ENCODE measurements around the gene CCDC61. TPM values are rescaled to one million over a fixed set of nuclear protein-coding genes. Genes with fewer than 3 reads are reported as not detected.

Gene CCDC61
- total and polyA plus RNA-seq, 2 of the 8 experiments (the other 6 are each of a cell fraction or from before 2014, with no cell fraction given) = 7.8 to 17.4 TPM

DNA sequence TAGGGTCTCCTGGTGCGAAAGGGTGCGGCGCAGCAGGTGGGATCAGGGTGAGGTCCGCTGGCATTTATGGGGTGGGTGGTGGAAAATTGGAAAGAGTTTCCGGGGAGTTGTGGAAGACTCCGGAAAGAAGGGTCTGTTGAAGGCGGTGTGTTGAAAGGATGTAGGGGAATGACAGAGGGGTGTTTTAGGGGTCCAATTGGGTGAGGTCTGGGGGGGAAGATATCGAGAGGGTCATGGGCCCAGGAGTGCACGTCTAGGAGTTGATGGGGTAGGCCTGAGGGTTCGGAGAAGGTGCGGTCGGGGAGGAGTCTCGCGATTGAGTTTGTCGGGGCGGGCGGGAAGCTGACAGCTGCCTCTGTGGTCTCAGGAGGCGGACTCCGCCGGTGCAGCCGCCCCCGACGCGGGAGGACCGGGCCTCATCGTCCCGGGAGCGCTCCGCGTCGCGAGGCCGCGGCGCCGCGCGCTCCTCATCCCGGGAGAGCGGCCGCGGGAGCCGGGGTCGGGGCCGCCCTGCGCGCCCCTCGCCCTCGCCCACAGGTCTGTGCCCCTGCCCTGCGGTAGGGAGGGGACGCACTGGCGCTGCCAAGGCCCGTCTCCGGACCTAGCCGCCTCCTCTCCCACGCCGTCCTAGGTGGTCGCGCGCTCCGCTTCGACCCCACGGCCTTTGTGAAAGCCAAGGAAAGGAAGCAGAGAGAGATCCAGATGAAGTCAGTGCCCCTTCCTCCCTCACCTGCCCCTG, 20.6 kb downstream of the CCDC61 start:
- DNase-seq (ENCODE audit: low read depth in 1 of 2, low spot score in 2 of 2) (peak in 1 of 2 experiments; percentile 64), FAIRE-seq (no peak)
- POLR2A ChIA-PET (ENCODE audit: partially characterized antibody) = interaction anchor here (1.0 to 1.5 kb wide), 4 partner anchors 10 to 113 kb away, joined by 3 to 4 read pairs (median 4); partner anchors contain the start of gene CCDC61
- 0 out of 4 replicates have a peak, but pooled peaks of 1 of the 2 experiments have one; percentile 3 for TF ChIP-seq HDAC2 (IDR thresholded peaks at IDR 0.05; ENCODE audit: borderline replicate concordance in 1 of 2, low read depth in 2 of 2, low read length in 2 of 2)
- peak; percentile 59 for TF ChIP-seq EZH2 (IDR thresholded peaks at IDR 0.05; ENCODE audit: low read depth, low read length, severe bottlenecking)
- TF ChIP-seq RFX5 (IDR thresholded peaks at IDR 0.05; ENCODE audit: borderline replicate concordance, low read depth, low read length) = no peak
- no peak for TF ChIP-seq GTF2F1 (IDR thresholded peaks at IDR 0.05; ENCODE audit: borderline replicate concordance, low read depth, low read length)
- TF ChIP-seq CTBP2 (IDR thresholded peaks at IDR 0.05; ENCODE audit: borderline replicate concordance, insufficient read depth, insufficient read length, low read length) = no peak

More for the DNA sequence above, 20.6 kb downstream of the CCDC61 start:
- H3K18ac ChIP-seq (ENCODE audit: extremely low read depth, low read length) = no peak overlapping the region; the same call in 1 of the 2 replicates
- no peak overlapping the region for H2BK12ac ChIP-seq (ENCODE audit: low read depth, low read length)
- no peak overlapping the region for H2AFZ ChIP-seq (ENCODE audit: low read length)
- no peaks in the 10 kb centered on the region for H3K9me3 ChIP-seq (ENCODE audit: insufficient read depth in 2 of 2, low read depth in 1 of 2, low read length in 1 of 2)
- no peak overlapping the region for H4K8ac ChIP-seq (ENCODE audit: extremely low read depth, insufficient read depth, low read length)
- peaks cover 2 to 11% of the 10 kb centered on the region in 2 experiments for H4K20me1 ChIP-seq (replicated peaks in 1 of 2; ENCODE audit: control insufficient read depth in 1 of 2, insufficient read depth in 2 of 2, low read length in 2 of 2)
- no peak overlapping the region for H4K5ac ChIP-seq (ENCODE audit: insufficient read length, low read depth, low read length)
- no peaks in the 10 kb centered on the region; a peak in 2 of 8 replicates for H3K36me3 ChIP-seq (ENCODE audit: control insufficient read depth in 2 of 4, insufficient read depth in 4 of 4, low read length in 3 of 4)
- H3K56ac ChIP-seq (replicated peaks; ENCODE audit: insufficient read length, low read depth, low read length) = no peak overlapping the region
- no peaks in the 10 kb centered on the region for H3K79me2 ChIP-seq (ENCODE audit: control insufficient read depth in 1 of 2, insufficient read depth in 2 of 2, low read length in 2 of 2)
- no peak overlapping the region; a peak in 2 of 7 replicates for H3K9ac ChIP-seq (replicated peaks in 1 of 4; ENCODE audit: extremely low read depth in 1 of 4, low read depth in 3 of 4, low read length in 3 of 4)
- H3K23ac ChIP-seq (ENCODE audit: insufficient read length) = no peak overlapping the region
- H3K4me3 ChIP-seq (ENCODE audit: extremely low read depth in 1 of 4, insufficient read depth in 2 of 4, low read depth in 3 of 4, low read length in 4 of 4) = peak overlapping the region; percentile 30 to 55 (median 45); a peak in 7 of 8 replicates
- H2BK20ac ChIP-seq (ENCODE audit: low read length) = no peak overlapping the region
- H2BK5ac ChIP-seq (ENCODE audit: low read depth, low read length) = no peak overlapping the region
- H4K91ac ChIP-seq (replicated peaks; ENCODE audit: insufficient read length, low read length) = no peak overlapping the region
- H3K4me2 ChIP-seq (ENCODE audit: insufficient read depth in 1 of 2, low read depth in 2 of 2, low read length in 2 of 2) = peak overlapping the region; percentile 85 to 99
- no peaks in the 10 kb centered on the region for H3K79me1 ChIP-seq (ENCODE audit: low read depth, low read length)
- H3K27ac ChIP-seq (ENCODE audit: low read depth, low read length) = no peak overlapping the region
- no peak overlapping the region for H3K4ac ChIP-seq (replicated peaks; ENCODE audit: insufficient read length, low read depth, low read length)
- CTCF ChIA-PET (ENCODE audit: partially characterized antibody) = interaction anchor here (1.0 to 4.3 kb wide), 5 partner anchors 11 to 61 kb away, joined by 4 to 44 read pairs (median 6); no protein-coding TSS in a partner anchor
- peaks cover 5 to 20% (median 19%) of the 10 kb centered on the region in 4 experiments for H3K27me3 ChIP-seq (replicated peaks in 1 of 4; ENCODE audit: control insufficient read depth in 3 of 4, extremely low read depth in 1 of 4, insufficient read depth in 3 of 4, low read length in 3 of 4)
- H3K4me1 ChIP-seq (replicated peaks in 1 of 4; ENCODE audit: control insufficient read depth in 3 of 4, insufficient read depth in 4 of 4, low read length in 3 of 4) = peaks cover 0 to 10% (median 8%) of the 10 kb centered on the region in 4 experiments; a peak in 6 of 7 replicates
- WGBS, 2 experiments (ENCODE audit: extremely low coverage in 1 of 2, insufficient coverage in 1 of 2, insufficient read length in 1 of 2, insufficient replicate concordance in 2 of 2, low coverage in 1 of 2, low lambda C conversion rate in 2 of 2, missing lambda C conversion rate in 1 of 2) = 6% methylated on average over 54 of the region's 63 CpGs; no CpG with 5 or more reads in 1 of the 2 experiments
- H2BK120ac ChIP-seq (replicated peaks; ENCODE audit: low read depth, low read length) = no peak overlapping the region
- 0 out of 2 replicates have a peak overlapping the region, but pooled peaks have one; percentile 81 for H2BK15ac ChIP-seq (ENCODE audit: low read length)
- no peak overlapping the region for H3K14ac ChIP-seq (ENCODE audit: insufficient read length)
- H3K23me2 ChIP-seq (ENCODE audit: low read depth, low read length) = peaks cover 19% of the 10 kb centered on the region; the same call in 1 of the 2 replicates
- H2AK5ac ChIP-seq (ENCODE audit: low read depth, low read length) = no peak overlapping the region

All from H1 (cell line).